Measurements from ENCODE around the gene TMC4.
"Not testable (repeated sequence)": the region's sequence is repeated elsewhere in the genome, so short reads cannot be mapped to it uniquely, and the experiment has no call there.

The TMC4 gene

GRCh38 chr19:54178581-54179261, 5.8 kb upstream of the TMC4 start:
- peak; percentile 74 to 94 for DNase-seq

GRCh38 chr19:54173951-54174834, 1.2 kb upstream of the TMC4 start:
- no peak for DNase-seq

GRCh38 chr19:54173359-54173699, 369 bp upstream of the TMC4 start:
- no peak for DNase-seq

- DNase-seq = not testable (repeated sequence)
These were observed 1.1 kb downstream of the TMC4 start for GRCh38 chr19:54171736-54172431.

- no peak for DNase-seq
These were observed 3.7 kb downstream of the TMC4 start for GRCh38 chr19:54169149-54169740.

GRCh38 chr19:54168174-54168917, 4.6 kb downstream of the TMC4 start:
- DNase-seq = peak; percentile 79 to 97

GRCh38 chr19:54165222-54165621, 7.7 kb downstream of the TMC4 start:
- DNase-seq = no peak

- DNase-seq = peak; percentile 75 to 95
These were observed 8.4 kb downstream of the TMC4 start for GRCh38 chr19:54164369-54165068.

GRCh38 chr19:54162884-54163283, 10.1 kb downstream of the TMC4 start:
- no peak for DNase-seq

- peak; percentile 75 to 95 for DNase-seq
These were observed 10.6 kb downstream of the TMC4 start for GRCh38 chr19:54162241-54162805.

GRCh38 chr19:54160854-54161253, 12.1 kb downstream of the TMC4 start:
- peak in 1 of 2 experiments; percentile 34 for DNase-seq

GRCh38 chr19:54160182-54160811, 12.7 kb downstream of the TMC4 start:
- peak; percentile 52 to 70 for DNase-seq

- DNase-seq = peak; percentile 100
These were observed 13.4 kb downstream of the TMC4 start, which contains the start of gene LENG1 for GRCh38 chr19:54159352-54160181. LENG1 (minus strand) TSS chr19:54159721; CDS start chr19:54159695, 26 bp downstream.

GRCh38 chr19:54158812-54159351, 14.1 kb downstream of the TMC4 start:
- no peak for DNase-seq

GRCh38 chr19:54156953-54157352, 16.0 kb downstream of the TMC4 start:
- DNase-seq = no peak

GRCh38 chr19:54156490-54156889, 16.5 kb downstream of the TMC4 start:
- no peak for DNase-seq

- DNase-seq = no peak
These were observed 17.3 kb downstream of the TMC4 start for GRCh38 chr19:54155694-54156093.

- DNase-seq = no peak
These were observed 18.2 kb downstream of the TMC4 start for GRCh38 chr19:54154603-54155345.
